NCI-H2227 (cell line): Measurements from ENCODE around the gene ELP5.

Experiments used
- DNase-seq: peaks from one replicate; lab custom pipeline; 2025; ENCODE audit not compliant: unreplicated experiment; lab: John Stamatoyannopoulos, UW

ELP5 gene

GRCh38 chr17:7251661-7252175 is 297 bp upstream of the ELP5 start, which contains the start of gene CTDNEP1:
TSS of gene CTDNEP1 (minus strand) at chr17:7251734. CDS start at chr17:7251296, 438 bp downstream.
- peak; percentile 96 for DNase-seq

GRCh38 chr17:7253082-7253481 is 1.1 kb downstream of the ELP5 start:
- no peak for DNase-seq

GRCh38 chr17:7254511-7254910 is 2.5 kb downstream of the ELP5 start:
- no peak for DNase-seq

GRCh38 chr17:7256766-7257456 is 4.9 kb downstream of the ELP5 start:
- no peak for DNase-seq

- DNase-seq: no peak
Observed at GRCh38 chr17:7258731-7259554, 6.9 kb downstream of the ELP5 start.

- no peak for DNase-seq
Observed at GRCh38 chr17:7259555-7259889, 7.5 kb downstream of the ELP5 start.

- DNase-seq: no peak
Observed at GRCh38 chr17:7260151-7260550, 8.1 kb downstream of the ELP5 start.

DNA sequence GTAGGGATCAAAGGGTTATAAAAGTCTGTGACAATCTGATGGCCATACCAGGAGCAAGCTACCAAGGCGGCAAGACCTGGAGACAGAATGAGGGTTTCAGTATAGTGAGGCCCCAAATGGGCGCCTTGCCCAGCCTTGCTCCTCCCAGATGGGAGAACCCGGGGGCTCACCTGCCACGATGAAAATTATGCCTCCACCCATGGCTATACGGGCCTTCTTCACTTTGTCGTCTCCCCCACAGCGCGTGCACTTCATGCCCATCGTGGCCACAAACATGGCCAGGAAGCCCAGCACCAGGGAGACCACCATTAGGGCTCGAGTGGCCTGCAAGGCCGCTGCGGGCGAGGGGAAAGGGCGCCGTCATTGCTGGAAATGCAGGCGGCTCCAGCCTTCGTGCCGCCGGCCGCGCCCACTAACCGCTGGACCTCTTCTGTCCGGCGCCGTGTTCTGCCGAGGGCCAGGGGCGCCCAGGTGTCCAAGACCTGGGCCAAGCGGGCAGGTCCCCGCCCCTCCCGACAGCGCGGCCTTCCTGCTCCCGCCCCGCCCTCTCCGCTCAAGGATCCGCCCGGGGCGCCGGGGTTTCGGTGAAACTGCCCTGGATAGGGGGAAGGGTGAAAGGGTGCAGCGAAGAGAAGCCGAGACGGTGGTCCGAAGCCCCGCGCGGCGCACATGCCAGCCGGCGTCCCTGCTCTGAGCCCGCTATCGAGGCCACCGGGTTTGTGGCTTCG is 8.8 kb downstream of the ELP5 start:
- no peak for DNase-seq

DNA sequence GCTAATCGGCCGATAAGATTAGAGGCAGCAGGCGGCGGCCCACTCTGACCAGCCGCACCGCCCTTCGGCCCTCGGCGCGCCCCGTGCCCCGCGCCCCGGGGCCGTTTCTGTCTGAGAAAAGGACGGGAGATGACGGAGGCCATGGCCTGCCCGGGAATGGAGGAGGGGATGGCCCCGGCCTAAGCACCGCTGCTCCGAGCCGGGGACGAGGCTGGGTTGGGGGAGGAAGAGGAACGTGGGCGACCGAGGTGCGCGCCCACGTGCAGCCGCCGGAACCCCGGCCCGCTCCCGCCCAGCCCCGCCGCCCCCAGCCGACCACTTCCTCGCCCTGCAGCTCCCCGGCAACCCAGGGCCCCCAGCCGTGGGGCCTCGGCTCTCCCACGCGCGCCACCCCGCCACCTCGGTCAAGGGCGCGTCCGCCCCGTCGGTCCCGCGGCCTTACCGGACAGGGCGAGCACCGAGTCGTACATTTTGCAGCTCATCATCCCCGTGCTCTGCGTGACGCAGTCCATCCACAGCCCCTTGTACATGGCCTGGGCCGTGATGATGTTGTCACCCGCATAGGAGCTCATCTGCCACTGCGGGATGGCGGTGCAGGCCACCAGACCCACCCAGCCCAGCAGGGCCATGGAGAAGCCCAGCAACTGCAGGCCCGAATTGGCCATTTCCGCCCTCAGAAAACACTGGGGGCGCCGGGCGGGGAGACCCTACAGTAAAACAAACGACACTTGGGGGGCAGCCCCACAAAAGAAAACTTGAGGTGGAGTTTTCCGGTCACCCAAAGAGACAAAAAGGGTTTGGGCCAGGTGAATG is 9.6 kb downstream of the ELP5 start:
- no peak for DNase-seq

GRCh38 chr17:7262192-7262934 is 10.3 kb downstream of the ELP5 start, which contains the start of gene CLDN7:
TSS of gene CLDN7 (minus strand) at chr17:7262478. CDS start at chr17:7262043, 435 bp downstream.
- no peak for DNase-seq

DNA sequence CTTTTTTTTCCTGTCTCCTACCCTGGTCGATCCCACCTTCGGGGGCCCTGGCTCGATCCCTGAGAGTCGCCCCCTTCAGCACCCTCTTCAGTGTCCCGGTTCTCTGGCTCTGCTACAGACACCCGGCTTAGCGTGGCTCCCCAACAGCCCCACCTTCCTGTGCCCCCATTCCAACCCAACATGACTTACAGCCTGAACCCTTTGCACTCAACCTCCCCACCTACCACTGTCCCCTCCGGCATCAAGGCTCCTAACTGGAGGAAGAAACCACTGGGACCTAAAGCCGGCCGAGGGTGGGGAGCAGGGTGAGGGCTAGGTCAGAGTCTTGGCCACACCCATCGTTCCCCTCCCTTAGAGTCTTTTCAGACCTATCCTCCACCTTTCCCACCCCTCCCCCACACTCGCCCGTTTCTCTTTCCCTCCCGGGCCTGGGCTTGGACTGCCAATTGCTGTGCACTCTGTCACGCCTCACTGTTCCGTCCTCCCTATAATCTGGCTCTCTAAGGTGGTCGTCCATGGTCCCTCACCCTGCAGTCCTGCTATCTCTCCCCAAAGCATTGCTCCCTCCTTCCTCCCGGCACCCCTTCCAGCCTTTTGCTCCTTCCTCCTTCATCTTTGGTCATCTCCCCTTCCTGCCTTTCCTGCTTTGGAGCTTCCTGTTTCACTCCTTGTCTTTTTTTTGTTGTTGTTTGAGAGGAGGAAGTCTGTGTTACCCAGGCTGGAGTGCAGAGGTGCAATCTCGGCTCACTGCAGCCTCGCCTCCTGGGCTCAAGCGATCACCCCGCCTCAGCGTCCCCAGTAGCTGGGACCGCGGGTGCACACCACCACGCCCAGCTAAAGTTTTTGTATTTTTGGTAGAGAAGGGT is 11.2 kb downstream of the ELP5 start:
- DNase-seq: peak; percentile 10

DNA sequence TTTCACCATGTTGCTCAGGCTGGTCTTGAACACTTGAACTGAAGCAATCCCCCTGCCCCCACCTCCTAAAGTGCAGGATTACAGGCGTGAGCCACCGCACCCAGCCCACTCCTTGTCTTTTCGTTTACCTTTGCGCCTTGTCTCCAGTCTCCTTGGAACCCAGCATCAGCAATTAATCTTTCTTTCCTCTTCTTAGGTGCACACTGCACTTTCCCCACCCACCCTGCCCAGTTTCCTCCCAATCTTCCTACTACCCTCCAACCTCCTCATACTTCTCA is 11.7 kb downstream of the ELP5 start:
- DNase-seq: peak; percentile 6

DNA sequence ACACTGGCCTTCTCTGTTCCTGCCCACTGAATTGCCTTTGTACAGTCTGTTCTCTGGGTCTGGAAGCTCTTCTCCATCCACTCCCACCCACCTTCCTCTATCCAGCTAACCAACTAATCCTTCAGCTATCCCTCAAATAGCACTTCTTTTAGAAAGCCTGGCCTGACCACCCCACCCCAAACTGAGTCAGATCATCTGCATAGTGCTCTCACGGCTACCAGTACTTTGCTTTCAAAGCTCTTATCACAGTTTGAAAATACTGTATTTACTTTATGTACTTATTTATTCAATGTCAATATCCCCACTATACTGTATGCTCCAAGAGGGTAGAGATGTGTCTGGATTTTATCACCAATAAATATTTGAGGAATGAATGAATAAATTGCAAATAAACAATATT is 14.8 kb downstream of the ELP5 start:
- DNase-seq: no peak

DNA sequence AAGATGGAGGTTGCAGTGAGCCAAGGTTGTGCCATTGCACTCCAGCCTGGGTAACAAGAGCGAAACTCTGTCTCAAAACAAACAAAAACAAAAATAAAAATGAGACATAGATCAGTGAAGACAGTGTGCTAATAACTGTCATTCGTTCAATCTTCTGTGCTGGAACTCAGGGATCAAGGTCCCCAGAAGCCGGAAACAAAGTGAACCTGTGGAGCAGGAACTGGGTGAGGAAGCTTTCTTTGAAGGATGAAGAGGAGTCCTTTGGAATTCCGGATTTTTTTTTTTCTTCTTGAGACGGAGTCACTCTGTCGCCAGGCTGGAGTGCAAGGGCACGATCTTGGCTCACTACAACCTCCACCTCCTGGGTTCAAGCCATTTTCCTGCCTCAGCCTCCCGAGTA is 27.4 kb downstream of the ELP5 start:
- no peak for DNase-seq

DNA sequence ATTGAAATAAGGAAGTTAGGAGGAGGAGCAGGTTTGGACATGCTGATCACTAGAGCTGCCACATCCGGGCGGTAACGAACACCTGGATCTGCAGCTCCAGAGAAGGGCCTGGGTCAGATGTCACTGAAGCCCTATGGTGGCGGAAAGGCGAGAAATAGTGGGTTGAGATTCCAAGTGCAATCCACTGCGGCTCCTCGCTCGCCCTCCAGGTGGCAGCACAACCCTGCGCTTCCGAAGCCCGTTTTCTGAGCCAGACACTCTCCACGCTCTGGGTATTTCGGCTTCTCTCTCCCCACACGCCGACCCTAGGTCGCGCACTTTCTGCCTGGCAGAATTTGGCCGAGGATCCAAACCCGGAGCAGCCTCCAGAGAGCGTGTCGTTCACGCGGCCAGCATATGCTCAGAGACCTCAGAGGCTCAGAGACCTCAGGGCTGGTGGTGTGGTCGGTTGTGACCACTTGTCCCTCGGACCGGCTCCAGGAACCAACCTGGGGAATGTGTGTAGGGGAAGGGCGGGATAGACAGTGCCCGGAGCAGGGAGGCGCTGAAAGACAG is 28.6 kb downstream of the ELP5 start:
- peak; percentile 80 for DNase-seq

GRCh38 chr17:7281074-7281952 is 29.3 kb downstream of the ELP5 start, which contains the start of gene SLC2A4:
TSS of gene SLC2A4 (plus strand) at chr17:7281718. CDS start at chr17:7281935, 217 bp downstream.
- peak; percentile 96 for DNase-seq

- DNase-seq: no peak
Observed at GRCh38 chr17:7281953-7282751, 30.1 kb downstream of the ELP5 start.
